DND-41 (cell line): ENCODE data around the gene BRAP.

Experiments
- CTCF ChIP-seq: IDR thresholded peaks from 2 replicates; pipeline ENCODE4 v1.5.1; 2012; ENCODE audit warnings: borderline replicate concordance, low read length, moderate library complexity, mild to moderate bottlenecking; ENCODE audit not compliant: poor library complexity, severe bottlenecking; ENCODE audit errors: extremely low read depth
- EZH2 ChIP-seq: IDR thresholded peaks from 3 replicates; pipeline ENCODE4 v1.6.1; 2012; ENCODE audit warnings: borderline replicate concordance, low read depth, mild to moderate bottlenecking, moderate library complexity, low read length, inconsistent platforms; ENCODE audit not compliant: severe bottlenecking

- TF ChIP-seq CTCF (no peak), EZH2 (no peak)
Observed at GRCh38 chr12:111597831-111598636, 87.7 kb downstream of the BRAP start.
